AG10803 (cell line): ENCODE measurements around the gene WDR26.
A peak's percentile ranks its signal among the peaks of the same experiment; 100 is the strongest.

Experiments used
- DNase-seq: peaks from one replicate; pipeline ENCODE4 v3.0.0; 2010; ENCODE audit warnings: low read depth
- H3K4me3 ChIP-seq: 2 replicates; pipeline ENCODE4 v1.5.1; 2011; ENCODE audit warnings: mild to moderate bottlenecking, low read length, control low read depth
- TF ChIP-seq, protein P1 (sequence below): conservative IDR thresholded peaks from 2 replicates; pipeline ENCODE4 v1.5.1; 2011; ENCODE audit warnings: mild to moderate bottlenecking, low read length, control low read depth, inconsistent platforms

Gene WDR26

DNA sequence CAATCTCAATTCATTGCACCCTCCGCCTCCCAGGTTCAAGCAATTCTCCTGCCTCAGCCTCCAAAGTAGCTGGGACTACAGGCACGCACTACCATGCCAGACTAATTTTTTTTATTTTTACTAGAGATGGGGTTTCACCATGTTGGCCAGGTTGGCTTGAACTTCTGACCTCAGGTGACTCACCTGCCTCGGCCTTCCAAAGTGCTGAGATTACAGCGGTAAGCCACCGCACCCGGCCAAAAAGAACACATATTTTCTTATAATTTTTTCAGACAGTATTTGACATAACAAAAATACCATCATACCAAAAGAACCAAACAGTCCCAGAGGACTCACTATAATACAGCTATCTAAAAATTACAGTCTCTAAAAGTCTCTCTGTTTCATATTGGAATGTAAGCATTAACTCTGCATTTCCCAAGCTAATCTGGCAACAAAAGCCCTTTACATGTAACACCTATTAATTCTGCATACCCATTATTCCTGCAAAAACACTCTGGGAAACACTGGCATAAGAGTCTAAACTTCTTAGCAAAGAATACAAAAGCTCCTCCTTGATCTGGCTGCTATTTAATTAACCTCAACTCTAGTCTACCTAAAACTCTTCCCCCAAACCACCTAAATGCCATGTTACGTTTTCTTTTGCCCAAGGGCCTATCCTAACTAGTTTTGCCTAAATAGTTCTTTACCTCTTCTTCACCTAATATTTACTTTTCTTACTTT lies 26.9 kb downstream of the WDR26 start:
- H3K4me3 ChIP-seq, result no peak overlapping the region
- peak; percentile 24 for DNase-seq
- TF ChIP-seq, protein P1, sequence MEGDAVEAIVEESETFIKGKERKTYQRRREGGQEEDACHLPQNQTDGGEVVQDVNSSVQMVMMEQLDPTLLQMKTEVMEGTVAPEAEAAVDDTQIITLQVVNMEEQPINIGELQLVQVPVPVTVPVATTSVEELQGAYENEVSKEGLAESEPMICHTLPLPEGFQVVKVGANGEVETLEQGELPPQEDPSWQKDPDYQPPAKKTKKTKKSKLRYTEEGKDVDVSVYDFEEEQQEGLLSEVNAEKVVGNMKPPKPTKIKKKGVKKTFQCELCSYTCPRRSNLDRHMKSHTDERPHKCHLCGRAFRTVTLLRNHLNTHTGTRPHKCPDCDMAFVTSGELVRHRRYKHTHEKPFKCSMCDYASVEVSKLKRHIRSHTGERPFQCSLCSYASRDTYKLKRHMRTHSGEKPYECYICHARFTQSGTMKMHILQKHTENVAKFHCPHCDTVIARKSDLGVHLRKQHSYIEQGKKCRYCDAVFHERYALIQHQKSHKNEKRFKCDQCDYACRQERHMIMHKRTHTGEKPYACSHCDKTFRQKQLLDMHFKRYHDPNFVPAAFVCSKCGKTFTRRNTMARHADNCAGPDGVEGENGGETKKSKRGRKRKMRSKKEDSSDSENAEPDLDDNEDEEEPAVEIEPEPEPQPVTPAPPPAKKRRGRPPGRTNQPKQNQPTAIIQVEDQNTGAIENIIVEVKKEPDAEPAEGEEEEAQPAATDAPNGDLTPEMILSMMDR, result no peak

DNA sequence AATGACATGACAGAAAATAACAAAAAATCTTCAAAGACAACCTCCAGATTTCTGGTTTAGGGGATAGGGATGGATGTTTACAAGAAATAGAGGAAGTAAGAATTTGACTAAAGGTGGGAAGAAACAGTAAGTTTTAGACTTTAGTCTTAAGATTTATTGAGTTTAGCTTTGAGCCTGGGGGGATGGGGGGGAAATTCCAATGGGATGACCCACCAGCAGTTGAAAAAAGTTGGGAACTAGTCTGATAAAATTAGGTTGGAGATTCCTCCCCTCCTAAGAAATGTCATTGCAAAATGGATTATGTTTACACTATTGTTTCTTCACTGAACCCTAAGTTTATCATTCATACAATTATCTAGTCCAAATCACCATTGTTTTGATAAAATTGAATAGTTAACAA lies 28.4 kb downstream of the WDR26 start:
- TF ChIP-seq, protein P1, result no peak
- DNase-seq, result peak; percentile 1
- no peak overlapping the region for H3K4me3 ChIP-seq

DNA sequence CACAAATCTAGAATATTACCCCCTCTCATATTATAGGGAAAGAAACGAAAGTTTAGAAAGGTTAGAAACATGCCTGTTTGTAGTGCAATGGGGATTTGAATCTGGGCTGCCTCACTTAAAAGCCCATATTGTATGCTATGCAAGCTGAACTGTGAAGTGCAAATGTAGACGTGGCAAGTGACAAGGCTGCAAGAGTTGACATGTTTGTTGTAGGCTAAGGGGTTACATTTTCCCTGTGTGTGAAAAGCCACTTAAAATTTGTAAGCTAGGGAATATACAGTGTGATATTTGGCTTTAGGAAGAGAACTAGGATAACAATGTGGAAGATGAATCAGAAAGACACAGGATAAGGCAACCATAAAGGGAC lies 29.0 kb downstream of the WDR26 start:
- TF ChIP-seq, protein P1, result no peak
- no peak overlapping the region for H3K4me3 ChIP-seq
- DNase-seq, result no peak

DNA sequence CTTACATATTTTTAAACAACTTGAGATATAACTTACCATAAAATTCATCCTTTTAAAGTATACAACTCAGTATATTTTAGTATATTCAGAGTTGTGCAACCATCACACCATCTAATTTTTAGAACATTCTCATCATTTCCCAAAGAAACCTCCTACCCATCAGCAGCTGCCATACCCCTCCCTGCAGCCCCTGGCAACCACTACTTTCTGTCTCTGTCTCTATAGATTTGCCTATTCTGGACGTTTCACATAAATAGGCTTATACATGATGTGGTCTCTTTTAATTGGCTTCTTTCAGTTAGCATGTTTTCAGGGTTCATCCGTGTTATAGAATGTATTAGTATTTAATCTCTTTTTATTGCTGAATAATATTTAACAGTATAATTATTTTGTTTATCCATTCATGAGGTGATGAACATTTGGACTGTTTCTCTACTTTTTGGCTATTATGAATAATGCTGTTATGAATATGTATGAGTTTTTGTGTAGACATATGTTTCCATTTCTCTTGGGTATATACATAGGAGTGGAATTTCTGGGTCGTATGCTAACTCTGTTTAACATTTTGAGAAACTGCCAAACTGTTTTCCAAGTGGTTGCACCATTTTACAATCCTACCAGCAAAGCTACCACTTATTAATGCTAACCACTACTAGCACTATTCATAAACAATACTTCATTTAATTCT lies 29.5 kb downstream of the WDR26 start:
- no peak for DNase-seq
- no peak overlapping the region for H3K4me3 ChIP-seq
- TF ChIP-seq, protein P1, result no peak

DNA sequence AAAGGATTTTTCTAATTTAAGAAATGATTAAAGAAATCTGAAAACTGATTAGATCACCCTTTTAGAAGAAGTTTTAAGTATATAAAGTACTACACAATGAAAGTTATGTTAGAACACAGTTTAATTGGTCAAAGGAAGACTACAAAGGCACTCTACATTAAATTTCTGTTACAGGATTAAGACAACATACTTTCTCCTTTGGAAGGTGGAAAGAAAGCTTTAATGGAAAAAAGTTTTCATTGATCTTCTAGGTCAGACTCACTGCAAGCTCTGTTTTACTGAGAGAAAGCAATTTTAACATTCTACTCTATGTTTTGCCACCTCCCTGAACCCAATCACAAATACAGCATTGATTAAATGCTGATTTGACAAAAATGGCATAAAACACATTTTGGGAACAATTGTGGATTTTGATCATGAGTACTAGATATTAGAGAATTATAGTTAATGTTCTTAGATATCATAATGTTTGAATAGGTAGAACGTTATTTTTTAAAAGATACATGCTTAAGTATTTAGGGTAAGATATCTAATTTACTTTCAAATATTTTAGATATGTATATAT lies 32.0 kb downstream of the WDR26 start:
- TF ChIP-seq, protein P1, result no peak
- DNase-seq, result no peak
- no peak overlapping the region for H3K4me3 ChIP-seq

DNA sequence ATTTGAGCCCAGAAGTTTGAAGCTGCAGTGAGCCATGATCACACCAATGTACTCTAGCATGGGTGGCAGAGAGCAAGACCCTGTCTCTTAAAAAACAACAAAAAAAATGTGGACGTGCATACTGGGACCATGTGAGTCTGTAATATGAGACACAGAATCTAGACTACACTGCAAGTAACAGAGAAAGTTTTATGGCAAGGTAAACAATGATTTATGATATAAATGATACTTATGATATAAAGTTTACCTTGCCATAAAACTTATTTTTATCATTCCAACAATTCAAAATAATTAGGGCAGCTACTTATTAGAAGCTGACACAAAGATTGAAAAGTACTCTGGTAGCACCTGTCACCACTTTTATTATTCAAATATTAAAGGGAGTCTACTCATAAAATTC lies 34.7 kb downstream of the WDR26 start:
- DNase-seq, result no peak
- no peak overlapping the region for H3K4me3 ChIP-seq
- TF ChIP-seq, protein P1, result no peak

DNA sequence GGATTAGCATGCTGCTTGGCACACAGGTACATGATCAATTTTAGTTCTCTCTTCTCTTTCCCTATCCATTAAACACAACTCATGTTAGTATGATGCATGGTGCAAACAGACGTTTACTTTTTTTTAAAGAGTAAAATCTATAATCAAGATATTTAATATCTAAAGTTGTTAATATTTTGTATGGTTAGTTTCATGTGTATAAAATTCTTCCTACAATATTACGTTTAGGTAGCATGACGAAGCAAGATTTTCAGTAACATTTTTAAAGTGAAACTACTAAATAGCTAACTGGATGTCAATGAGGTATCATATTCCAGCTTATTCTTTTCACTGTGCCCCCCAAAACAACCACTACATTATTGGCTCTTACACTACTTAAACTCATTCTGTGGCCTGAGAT lies 41.3 kb downstream of the WDR26 start:
- TF ChIP-seq, protein P1, result no peak
- DNase-seq, result no peak
- H3K4me3 ChIP-seq, result no peak overlapping the region
